Activated CD4-positive, alpha-beta T cell treated with anti-CD3 and anti-CD28 coated beads, Interleukin-2, amount 10 ng/mL, durations not matched to agents 24 days and 14 days (primary cell): ENCODE data around the gene C14orf180. TPM values are rescaled to one million over a fixed set of nuclear protein-coding genes. Genes with fewer than 3 reads are reported as not detected.

ENCODE experiments used
- DNase-seq: peaks from one replicate; pipeline ENCODE4 v3.0.0; 2022
- H3K27ac Mint-ChIP-seq: one replicate; pipeline ENCODE4 v1.8.0; 2022; ENCODE audit warnings: mild to moderate bottlenecking, mixed read lengths
- H3K27me3 Mint-ChIP-seq: one replicate; pipeline ENCODE4 v1.8.0; 2022; ENCODE audit warnings: mixed read lengths
- H3K36me3 Mint-ChIP-seq: one replicate; pipeline ENCODE4 v1.8.0; 2022; ENCODE audit warnings: low read depth, mild to moderate bottlenecking, mixed read lengths
- H3K4me1 Mint-ChIP-seq: one replicate; pipeline ENCODE4 v1.8.0; 2021; ENCODE audit warnings: mixed read lengths
- H3K4me3 Mint-ChIP-seq: one replicate; pipeline ENCODE4 v1.8.0; 2022; ENCODE audit warnings: mild to moderate bottlenecking, moderate library complexity, mixed read lengths
- H3K9me3 Mint-ChIP-seq: one replicate; pipeline ENCODE4 v1.8.0; 2021; ENCODE audit warnings: mixed read lengths
- intact Hi-C: fragments of 100-400 bp; cut with micrococcal nuclease; formaldehyde crosslinking; loops from one replicate; pipeline ENCODE4 v1.15.1; 2023
- total RNA-seq: library from RNA; stranded (reverse); gene quantifications from 2 replicates; pipeline ENCODE4 v1.2.3, GENCODE V29; 2022

The C14orf180 gene
- total RNA-seq, 1 donor from 2014 or later = not detected

DNA sequence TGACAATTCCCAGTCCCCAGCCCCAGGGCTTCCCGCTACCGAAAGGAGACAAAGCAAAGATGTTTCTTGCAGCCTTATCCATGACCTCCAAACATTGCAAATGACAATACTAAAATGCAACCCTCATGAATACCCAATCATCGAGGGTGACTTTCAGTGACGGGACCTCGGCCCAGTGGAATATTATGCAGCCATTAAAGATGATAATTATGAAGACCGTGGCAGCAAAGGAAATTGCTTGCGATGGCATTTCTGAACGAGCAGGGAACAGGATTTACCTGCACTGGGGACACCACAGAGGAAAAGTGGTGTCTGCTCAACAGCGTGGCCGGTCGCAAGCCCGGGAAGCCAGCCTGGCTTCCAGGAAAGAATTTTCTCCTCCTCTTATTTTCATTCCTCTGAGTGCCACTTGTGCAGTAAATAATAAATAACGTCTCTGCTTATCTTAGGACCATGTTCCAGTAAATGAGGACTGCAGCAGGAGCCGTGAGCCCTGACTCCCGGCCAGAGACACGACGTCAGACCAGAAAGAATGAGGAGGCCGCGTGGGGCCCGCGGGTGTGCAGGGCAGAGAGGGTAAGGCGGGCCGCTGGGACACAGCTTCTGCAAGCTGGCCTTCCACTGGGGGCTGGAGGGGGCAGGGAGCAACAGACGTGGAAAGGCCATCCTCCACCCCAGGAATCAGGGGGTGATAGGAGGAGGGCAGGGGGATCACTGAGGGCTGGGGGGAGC is 6.6 kb downstream of the C14orf180 start:
- Mint-ChIP-seq H3K27me3 (no peaks in the 10 kb centered on the region), H3K36me3 (no peaks in the 10 kb centered on the region), H3K27ac (no peak overlapping the region), H3K4me3 (no peak overlapping the region), H3K9me3 (no peaks in the 10 kb centered on the region), H3K4me1 (no peaks in the 10 kb centered on the region)
- intact Hi-C loops = no loop called here
- no peak for DNase-seq

DNA sequence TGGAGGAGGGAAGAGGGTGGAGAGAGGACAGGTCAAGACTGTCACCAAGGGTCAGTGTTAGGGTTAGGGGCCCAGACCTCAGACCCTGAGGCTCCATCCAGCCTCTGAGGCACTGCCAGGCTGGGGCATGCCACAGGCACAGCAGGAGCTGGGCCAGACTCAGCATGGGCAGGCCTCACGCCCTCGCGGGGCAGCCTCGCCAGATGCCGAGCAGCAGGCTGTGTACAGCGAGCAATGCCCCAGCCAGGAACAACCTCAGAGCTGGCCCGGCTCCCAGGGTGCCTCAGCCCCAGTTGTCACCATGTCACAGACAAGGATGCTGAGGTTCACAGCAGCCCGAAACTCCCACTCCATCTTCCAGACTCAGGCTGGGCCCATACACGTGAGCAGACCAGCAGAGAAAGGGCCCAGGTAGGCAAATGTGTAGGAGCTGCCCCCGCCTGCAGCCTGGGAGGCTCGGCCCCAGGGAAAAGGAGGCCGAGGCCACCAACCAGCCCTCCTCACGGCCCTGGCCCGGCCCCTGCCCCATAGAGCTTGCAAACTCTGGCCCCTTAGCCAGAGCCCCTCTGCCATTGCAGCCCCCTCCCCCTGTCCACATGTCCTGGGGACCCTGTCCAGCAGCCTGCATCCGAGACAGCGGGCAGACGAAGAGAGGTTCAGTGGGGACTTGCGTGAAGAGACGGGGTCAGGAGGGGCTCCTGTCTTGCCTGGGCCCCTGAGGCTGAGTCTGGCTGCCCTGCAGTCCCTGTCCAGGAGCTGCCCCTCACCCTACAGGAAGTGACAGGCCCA is 7.5 kb downstream of the C14orf180 start:
- DNase-seq = no peak
- intact Hi-C loops = no loop called here
- H3K9me3 Mint-ChIP-seq = no peaks in the 10 kb centered on the region
- H3K27ac Mint-ChIP-seq = no peak overlapping the region
- H3K36me3 Mint-ChIP-seq = no peaks in the 10 kb centered on the region
- no peak overlapping the region for H3K4me3 Mint-ChIP-seq
- no peaks in the 10 kb centered on the region for H3K27me3 Mint-ChIP-seq
- H3K4me1 Mint-ChIP-seq = no peaks in the 10 kb centered on the region

DNA sequence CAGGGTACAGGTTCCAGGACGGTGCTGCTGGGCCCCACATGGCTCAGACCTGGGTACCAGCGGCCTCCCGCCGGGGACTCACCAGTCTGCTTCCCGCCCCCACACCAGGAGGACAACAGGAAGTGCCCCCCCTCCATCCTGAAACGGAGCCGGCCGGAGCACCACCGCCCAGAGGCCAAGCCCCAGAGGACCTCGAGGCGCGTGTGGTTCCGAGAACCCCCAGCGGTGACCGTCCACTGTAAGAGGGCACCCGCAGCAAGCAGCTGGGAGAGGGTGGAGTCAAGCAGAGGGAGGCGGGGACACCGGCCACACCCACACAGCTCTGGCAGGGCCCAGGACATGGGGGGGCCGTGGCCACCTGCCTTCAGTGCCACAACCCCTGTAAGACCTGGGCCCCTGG is 8.1 kb downstream of the C14orf180 start:
- Mint-ChIP-seq H3K9me3 (no peaks in the 10 kb centered on the region), H3K4me1 (no peaks in the 10 kb centered on the region), H3K4me3 (no peak overlapping the region), H3K36me3 (no peaks in the 10 kb centered on the region), H3K27ac (no peak overlapping the region), H3K27me3 (no peaks in the 10 kb centered on the region)
- no peak for DNase-seq
- intact Hi-C loops = no loop called here

DNA sequence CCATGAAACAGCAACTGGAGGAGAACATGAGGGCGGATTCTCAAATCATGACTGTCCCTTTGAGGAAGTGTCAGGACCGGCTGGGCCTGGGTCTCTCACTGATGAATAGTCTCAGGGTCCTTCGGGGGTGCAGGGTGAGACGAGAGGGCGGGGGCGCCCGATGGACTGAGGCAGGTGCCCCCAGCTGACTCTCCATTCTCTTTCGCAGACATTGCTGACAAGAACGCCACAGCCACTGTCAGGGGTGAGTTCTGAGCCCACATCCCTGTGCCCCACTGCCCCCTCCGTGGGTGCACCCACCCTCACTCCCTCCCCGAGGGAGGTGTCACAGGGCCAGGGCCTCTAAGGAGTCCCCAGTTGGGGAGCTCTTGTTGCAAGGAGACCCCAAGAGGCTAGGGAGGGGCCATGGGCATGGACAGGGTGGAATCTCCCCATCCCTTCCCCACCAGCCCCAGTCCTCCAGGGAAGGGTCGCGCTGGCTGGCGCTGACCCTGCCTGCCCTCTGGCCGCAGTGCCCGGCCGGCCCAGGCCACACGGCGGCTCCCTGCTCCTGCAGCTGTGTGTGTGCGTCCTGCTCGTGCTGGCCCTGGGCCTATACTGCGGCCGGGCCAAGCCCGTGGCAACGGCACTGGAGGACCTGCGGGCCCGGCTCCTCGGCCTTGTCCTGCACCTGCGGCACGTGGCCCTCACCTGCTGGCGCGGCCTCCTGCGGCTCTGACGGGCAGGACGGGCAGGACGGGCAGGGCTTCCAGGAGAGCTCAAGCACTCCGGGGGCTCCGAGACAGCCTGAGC is 8.7 kb downstream of the C14orf180 start:
- Mint-ChIP-seq H3K27ac (no peak overlapping the region), H3K4me3 (no peak overlapping the region), H3K36me3 (no peaks in the 10 kb centered on the region), H3K9me3 (no peaks in the 10 kb centered on the region), H3K4me1 (no peaks in the 10 kb centered on the region), H3K27me3 (no peaks in the 10 kb centered on the region)
- no peak for DNase-seq
- intact Hi-C loops = no loop called here

DNA sequence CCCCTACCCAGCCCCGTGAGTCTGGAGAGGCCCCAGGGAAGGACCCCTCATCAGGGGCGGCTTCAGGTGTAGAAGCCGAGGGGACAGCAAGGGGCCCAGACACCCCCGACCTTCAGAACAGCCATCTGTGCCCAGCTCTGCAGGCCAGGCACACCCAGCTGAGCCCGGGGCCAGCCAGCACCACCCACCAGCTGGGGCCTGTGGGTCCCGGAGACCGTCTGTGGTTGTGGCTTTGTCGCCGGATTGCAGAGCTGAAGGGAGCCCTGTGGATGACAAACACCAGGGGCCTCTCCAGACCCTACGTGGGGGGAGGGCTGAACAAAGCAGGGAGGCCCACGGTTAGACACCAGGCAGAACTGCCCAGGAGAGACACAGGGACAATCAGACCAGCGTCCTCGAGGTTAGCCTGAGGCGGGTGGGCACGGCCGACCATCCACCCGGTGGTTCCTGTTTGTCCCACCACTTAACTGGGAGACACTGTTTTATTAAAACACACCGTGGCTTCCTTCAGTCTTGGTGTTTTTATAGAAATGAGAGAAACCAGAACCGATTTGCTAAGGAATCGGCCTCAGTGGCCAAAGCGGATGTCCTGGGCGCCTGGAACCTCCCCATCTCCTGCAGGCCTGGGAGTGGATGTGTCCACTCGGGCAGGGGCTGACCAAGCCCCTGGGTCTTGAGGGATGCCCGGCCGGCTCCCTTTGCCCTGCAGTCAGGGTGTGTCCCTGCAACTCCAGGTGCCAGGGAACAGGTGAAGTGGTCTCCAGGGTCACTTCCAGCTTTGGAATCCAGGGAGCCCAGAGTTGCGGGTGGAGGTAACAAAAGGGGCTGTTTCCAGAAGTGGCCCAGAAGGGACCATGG is 10.0 kb downstream of the C14orf180 start:
- Mint-ChIP-seq H3K27ac (no peak overlapping the region), H3K9me3 (no peaks in the 10 kb centered on the region), H3K36me3 (no peaks in the 10 kb centered on the region), H3K4me1 (no peaks in the 10 kb centered on the region), H3K4me3 (no peak overlapping the region), H3K27me3 (no peaks in the 10 kb centered on the region)
- intact Hi-C loops = no loop called here
- no peak for DNase-seq

DNA sequence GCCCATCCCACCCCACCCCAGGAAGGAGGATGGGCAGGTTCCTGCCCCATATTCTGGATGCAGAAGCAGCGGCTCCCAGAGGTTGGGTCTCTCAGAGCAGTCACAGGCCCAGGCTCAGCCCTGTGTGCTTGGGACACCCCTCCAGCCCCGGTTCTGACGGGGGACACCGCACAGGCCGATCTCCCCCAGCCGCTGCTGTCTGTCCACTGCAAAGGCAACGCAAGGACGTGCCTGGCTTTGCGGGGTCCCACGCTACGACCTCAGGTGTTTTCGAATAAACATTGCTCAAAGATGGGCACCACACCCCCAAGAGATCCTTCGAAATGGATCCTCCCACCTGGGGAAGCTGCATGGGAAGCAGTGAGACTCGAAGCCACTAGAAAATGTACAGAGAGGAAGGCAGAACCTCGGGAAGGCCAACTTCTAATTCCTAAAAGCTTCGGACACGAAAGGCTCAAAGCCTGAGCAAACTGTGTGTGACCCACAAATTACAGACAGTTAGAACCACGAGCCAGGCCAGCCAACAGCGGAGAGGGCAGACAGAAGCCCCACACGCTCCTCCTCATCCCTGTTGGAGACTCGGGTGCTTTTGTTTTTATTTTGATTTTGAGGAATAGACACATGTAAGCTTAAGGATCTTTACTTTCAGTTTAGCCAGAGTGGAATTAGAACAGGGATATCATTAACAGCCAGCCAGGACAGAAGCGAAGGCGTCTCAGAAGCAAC is 10.8 kb downstream of the C14orf180 start:
- DNase-seq = no peak
- intact Hi-C loops = no loop called here
- H3K27me3 Mint-ChIP-seq = no peaks in the 10 kb centered on the region
- H3K4me3 Mint-ChIP-seq = no peak overlapping the region
- H3K27ac Mint-ChIP-seq = no peak overlapping the region
- H3K36me3 Mint-ChIP-seq = no peaks in the 10 kb centered on the region
- H3K9me3 Mint-ChIP-seq = no peaks in the 10 kb centered on the region
- no peaks in the 10 kb centered on the region for H3K4me1 Mint-ChIP-seq

DNA sequence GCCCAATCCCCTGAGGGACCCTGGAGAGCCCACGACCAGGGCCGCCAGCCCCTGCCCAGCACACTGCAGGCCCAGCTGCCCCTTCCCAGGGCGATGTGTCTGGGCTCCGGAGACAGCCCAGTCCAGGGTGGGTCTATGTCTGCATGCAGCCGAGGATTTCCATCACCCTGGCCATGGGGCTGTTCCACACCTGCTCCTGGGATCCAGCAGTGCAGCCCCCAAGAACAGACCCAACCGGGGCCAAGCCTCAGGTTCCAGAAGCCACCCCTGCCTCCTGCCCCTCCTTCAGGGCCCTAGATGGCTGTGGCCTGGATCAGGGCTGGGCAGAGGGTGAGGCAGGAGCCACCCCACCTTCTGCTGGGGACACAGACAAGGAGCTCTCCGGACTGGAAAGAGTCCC is 11.5 kb downstream of the C14orf180 start:
- Mint-ChIP-seq H3K27ac (no peak overlapping the region), H3K27me3 (no peaks in the 10 kb centered on the region), H3K9me3 (no peaks in the 10 kb centered on the region), H3K36me3 (no peaks in the 10 kb centered on the region), H3K4me1 (no peaks in the 10 kb centered on the region), H3K4me3 (no peak overlapping the region)
- no peak for DNase-seq
- intact Hi-C loops = no loop called here

DNA sequence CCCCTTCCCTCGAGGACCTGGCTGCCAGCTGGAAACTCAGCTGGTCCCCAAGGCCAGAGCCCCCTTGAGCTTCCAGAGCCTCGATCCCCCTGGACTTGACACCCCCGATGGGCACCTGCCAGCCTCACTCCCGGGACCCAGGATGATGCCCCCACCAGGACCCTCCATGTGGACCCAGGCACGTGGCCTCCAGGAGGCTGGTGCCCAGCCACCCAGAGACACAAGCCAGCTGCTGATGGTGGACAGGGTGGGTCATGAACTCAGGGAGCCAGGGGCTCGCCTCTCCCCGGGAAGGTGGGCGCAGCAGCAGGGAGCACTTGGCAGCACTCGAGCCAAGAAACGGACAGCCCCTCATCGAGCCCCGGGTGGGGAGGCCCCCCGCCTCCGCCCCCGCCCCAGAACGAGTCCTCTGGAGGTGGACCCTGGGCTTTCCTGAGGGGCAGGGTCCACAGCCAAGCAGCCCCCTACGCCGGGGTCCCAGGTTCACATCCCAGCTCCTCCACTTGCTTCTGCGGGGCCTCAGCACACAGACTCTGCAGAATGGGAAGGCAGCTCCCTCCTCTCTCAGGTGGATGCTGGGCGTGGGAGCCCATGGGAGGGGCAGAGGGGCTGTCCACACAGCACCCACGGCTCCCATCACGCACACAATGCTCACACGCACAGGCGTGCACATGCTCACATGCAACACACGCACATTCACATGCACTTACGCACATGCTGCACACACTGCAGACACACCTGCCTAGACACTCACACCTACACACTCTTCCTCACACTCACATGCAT is 12.1 kb downstream of the C14orf180 start:
- intact Hi-C loops = no loop called here
- no peak overlapping the region for H3K27ac Mint-ChIP-seq

DNA sequence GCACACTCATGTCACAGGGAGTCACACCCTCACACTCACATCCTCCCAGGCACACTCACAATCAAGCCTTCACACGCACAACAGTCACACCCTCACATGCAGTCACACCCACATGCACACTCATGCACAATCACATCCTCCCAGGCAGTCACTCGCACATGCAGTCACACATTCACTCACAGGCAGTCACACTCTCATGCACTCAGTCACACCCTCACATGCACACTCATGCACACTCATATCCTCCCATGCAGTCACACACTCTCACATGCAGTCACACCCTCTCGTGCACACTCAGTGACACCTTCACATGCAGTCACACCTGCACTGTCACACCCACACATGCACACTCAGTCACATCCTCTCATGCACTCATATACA is 12.7 kb downstream of the C14orf180 start:
- Mint-ChIP-seq H3K27ac (no peak overlapping the region), H3K9me3 (no peaks in the 10 kb centered on the region), H3K36me3 (no peaks in the 10 kb centered on the region), H3K4me3 (no peak overlapping the region), H3K27me3 (no peaks in the 10 kb centered on the region), H3K4me1 (no peaks in the 10 kb centered on the region)
- intact Hi-C loops = no loop called here
- no peak for DNase-seq

More for the DNA sequence above, 12.1 kb downstream of the C14orf180 start:
- Mint-ChIP-seq H3K27me3 (no peaks in the 10 kb centered on the region), H3K4me3 (no peak overlapping the region), H3K36me3 (no peaks in the 10 kb centered on the region), H3K4me1 (no peaks in the 10 kb centered on the region), H3K9me3 (no peaks in the 10 kb centered on the region)
- DNase-seq = no peak

DNA sequence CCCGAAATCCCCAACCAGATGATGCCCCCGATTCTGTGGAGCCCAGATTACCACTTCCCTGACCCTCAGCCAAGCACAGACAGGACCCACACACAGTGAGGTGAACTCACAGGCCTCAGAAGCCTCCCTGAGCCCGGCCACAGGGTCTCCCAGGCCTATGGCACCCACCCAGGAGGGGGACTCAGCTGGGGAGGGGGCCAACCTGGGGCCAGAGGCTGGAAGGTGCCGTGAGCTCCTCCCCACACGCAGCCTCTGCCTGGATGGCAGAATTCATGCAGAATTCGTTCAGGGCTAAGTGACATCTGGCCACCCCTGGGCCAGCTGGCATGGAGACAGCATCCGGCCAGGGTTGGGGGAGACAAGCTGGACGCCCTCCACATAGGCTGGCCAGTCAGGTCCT is 13.2 kb downstream of the C14orf180 start:
- no peaks in the 10 kb centered on the region for H3K4me1 Mint-ChIP-seq
- no peak for DNase-seq
- H3K9me3 Mint-ChIP-seq = no peaks in the 10 kb centered on the region
- no peaks in the 10 kb centered on the region for H3K36me3 Mint-ChIP-seq
- H3K27me3 Mint-ChIP-seq = no peaks in the 10 kb centered on the region
- intact Hi-C loops = no loop called here
- no peak overlapping the region for H3K27ac Mint-ChIP-seq
- H3K4me3 Mint-ChIP-seq = no peak overlapping the region

DNA sequence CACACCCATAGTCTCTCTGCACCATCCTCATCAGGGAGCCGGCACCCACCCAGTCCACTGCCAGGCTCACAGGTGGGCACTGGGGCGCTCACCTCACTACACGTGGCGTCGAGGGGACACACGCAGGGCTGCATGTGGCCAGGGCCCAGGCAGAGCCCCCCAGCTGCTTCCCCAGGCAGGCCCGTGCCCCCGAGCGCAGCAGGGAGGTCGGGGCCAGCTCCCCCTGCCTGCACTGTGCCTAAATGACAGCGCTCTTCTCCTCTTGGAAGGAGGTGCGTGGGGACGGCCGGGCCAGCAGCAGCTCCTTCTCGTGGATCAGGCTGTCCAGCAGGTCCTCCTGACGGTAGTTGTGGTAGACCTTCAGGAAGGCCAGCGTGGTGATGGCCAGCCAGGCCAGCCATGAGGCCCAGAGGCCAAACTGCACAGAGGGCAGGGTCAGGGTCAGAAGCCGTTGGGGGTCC is 13.7 kb downstream of the C14orf180 start:
- no peak overlapping the region for H3K27ac Mint-ChIP-seq
- H3K9me3 Mint-ChIP-seq = no peaks in the 10 kb centered on the region
- H3K4me3 Mint-ChIP-seq = no peak overlapping the region
- H3K36me3 Mint-ChIP-seq = no peaks in the 10 kb centered on the region
- intact Hi-C loops = no loop called here
- no peaks in the 10 kb centered on the region for H3K4me1 Mint-ChIP-seq
- H3K27me3 Mint-ChIP-seq = no peaks in the 10 kb centered on the region
- DNase-seq = no peak

DNA sequence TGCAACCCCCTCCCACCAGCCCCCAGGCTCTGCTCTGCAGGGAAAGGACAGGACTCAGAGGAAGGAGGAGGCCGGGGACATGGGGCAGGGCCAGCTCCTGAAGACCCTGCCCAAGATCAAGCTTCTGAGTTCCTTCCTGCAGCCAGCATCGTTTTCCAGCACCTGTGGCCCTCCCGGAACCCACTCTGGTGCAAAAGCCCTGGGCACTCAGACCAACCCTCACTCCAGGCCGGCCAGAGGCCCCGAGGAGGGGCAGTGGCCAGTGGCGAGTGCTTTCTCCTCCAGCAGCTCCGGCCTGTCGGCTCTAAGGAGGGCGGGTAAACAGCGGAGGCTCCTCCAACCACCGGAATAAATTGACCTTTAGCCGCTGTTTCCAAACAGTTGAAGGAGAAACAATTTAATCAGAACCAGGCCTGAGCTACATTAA is 14.2 kb downstream of the C14orf180 start:
- no peaks in the 10 kb centered on the region for H3K27me3 Mint-ChIP-seq
- DNase-seq = no peak
- intact Hi-C loops = no loop called here
- H3K4me1 Mint-ChIP-seq = no peaks in the 10 kb centered on the region
- H3K27ac Mint-ChIP-seq = no peak overlapping the region
- no peak overlapping the region for H3K4me3 Mint-ChIP-seq
- H3K9me3 Mint-ChIP-seq = no peaks in the 10 kb centered on the region
- H3K36me3 Mint-ChIP-seq = no peaks in the 10 kb centered on the region
